ENCODE data around the gene NHERF1.

NHERF1 gene

DNA sequence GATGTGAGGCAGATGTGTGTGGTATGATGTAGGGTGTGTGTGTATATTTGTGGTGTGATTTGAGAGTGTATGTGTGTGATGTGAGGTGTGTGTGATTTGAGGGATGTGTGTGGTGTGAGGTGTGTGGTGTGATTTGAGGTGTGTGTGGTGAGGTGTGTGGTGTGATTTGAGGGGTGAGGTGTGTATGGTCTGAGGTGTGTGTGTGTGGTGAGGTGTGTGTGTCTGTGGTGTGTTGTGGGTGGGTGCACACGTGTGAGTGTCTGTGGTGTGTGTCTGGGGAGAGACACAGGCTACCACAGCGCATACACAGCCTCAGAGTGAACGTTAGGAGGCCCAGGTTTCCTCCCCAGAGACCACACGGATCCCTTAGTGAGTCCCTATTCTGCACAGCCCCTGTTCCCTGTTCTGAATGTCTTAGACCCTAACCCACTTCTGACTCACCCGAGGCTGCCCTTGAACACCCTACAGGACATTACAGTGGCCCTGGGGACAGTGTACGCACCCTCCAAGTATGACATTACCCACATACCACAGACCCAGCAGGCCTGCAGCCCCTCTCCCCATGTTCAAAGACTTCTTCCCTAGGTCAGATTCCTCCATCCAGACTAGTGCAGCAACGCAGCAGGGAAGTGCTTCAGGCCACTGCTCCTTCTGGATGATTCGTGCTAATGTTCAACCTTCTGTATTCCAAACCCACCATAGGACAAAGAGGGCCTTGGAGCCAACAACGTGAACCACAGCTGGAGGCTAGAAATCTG, 14.9 kb upstream of the NHERF1 start:
- DNase-seq, result no peak

DNA sequence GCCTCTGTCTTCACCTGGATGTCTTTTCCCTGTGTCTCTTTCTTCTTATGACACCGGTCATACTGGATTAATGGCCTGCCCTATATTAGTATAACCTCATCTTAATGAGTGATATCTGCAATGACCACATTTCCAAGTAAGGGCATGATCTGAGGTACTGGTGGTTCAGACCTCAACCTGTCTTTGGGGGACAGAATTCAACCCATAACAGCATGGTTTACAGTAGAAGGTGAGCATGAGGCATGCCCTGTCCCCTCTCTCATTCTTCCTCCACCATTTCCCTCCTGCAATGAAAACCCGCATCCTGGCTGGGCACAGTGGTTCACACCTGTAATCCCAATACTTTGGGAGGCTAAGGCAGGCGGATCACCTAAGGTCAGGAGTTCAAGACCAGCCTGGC, 14.2 kb upstream of the NHERF1 start:
- no peak for DNase-seq

DNA sequence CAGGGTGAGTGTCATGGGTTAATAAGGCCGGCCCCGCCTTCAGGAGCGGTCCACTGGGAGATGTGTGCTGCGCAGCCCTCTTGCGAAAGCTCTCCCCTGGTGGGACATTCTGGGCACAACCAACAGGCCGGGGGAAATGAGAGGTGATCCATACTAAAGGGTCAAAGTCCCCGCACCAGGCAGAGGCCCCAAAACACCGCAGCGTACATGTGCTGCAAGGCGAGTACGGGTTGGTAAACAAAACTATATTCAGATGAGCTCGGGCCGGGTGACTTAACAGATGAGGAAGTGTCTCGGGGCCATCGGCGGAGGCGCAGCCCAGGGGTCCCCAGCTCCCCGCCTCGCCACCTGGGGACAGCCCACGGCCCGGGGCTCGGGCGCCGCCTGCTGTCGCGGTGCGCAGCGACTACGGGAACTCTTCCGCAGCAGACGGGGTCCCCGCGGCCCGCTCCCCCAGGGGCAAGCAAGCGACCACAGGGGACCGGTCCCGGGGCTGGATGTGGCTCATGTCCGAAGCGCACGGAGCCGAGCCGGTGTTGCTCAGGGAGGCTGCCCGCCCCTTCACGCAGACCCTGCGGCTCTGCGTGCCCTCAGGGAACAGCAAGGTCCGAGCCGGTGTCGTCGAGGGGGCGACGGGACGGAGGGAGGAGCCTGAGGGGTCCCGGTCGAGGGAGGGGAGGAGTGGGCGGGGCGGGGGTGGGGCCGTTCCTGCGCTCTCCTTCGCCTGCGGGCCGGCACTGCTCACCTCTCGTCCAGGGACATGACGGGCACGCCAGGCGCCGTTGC, 11.7 kb upstream of the NHERF1 start, which contains the start of gene RAB37:
TSS of gene RAB37 (plus strand) at position 744 of the 786 bp plus-strand sequence. CDS start at position 761, 17 bp downstream.
- DNase-seq, result peak in 4 of 6 experiments; percentile 33 to 46 (median 44)

- DNase-seq, result peak in 5 of 6 experiments; percentile 20 to 41 (median 36)
Measured at GRCh38 chr17:74737299-74738050, 11.0 kb upstream of the NHERF1 start.

DNA sequence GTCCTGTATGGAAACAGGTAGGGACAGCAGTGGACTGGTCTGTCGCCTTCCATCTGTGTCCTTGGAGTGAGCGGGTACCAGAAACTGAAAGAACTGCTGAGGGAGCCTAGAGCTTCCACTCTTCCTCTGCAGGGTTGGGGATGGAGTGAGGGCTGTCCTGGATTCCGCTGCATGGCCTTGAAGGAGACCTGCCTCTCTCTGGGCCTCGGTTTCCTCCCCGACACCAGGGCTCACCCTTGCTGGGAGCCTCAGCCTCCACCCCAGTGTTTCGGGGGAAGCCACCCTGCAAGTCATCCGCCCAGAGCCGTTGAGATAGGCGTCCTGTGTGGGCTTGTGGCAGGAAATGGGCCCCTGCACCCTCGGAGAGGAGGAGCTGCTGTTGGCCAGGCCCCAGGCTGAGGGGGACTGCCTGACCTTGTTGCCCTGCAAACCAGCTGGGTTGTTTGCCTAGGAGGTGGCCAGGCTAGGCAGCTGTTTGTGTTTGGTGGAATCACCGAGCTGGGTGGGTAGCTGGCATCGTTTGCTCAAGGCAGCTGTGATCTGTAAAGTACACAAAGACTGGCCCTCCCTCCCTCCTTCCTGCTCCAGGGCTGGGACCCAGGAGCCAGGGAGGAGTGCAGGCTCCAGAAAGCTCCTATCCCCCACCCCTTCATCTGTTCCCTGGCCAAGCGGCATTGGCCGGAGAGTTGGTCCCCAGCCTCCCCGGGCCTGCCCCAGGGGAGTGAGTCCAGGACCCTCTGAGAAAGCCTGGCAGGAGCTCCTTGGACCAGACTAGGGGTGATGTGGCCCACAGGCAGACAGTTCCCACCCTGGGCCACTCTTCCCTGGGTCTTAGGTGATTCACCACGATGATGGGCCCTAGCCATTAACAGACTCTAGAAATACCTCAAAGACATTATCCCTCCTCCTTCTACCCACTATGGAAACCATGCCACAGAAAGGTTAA, 10.1 kb upstream of the NHERF1 start:
- peak in 5 of 6 experiments; percentile 31 to 70 (median 62) for DNase-seq

DNA sequence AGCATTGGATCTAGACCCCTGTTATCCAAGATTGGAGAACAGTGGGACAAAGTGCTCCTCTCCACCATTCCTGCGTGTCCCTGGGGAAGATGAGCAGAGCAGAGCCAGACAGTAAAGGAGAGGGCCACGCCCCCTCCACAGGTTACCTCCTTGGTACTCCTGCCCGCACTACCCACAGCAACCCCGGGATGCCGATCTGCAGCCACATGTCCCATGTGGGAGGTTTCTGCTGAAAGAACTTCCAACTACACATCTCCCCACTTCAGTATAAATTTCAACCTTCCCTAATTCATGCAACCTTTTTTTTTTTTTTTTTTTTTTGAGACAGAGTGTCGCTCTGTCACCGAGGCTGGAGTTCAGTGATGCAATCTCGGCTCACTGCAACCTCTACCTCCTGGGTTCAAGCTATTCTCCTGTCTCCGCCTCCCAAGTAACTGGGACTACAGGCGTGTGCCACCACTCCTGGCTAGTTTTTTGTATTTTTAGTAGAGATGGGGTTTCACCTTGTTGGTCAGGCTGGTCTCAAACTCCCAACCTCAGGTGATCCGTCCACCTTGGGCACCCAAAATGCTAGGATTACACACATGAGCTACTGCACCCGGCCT, 9.1 kb upstream of the NHERF1 start:
- DNase-seq, result peak in 2 of 6 experiments; percentile 22 to 28

DNA sequence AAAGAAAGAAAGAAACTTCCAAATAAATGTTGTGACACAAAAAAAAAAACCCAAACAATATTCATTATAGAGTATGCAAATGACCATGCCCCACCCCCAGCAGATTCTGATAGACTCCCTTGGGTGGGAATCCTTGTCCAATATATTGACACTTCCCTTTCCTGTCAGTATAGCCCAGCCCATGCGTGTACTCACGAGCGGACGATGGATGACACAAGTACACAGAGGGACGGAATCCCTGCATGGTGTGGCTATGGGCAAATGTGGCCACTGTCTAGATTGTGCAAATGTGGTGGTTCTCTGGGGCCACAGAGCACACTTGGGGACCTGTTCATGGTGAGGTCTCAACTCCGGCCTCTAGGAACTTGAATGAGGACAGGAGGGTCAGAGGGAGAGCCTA, 8.3 kb upstream of the NHERF1 start:
- no peak for DNase-seq

DNA sequence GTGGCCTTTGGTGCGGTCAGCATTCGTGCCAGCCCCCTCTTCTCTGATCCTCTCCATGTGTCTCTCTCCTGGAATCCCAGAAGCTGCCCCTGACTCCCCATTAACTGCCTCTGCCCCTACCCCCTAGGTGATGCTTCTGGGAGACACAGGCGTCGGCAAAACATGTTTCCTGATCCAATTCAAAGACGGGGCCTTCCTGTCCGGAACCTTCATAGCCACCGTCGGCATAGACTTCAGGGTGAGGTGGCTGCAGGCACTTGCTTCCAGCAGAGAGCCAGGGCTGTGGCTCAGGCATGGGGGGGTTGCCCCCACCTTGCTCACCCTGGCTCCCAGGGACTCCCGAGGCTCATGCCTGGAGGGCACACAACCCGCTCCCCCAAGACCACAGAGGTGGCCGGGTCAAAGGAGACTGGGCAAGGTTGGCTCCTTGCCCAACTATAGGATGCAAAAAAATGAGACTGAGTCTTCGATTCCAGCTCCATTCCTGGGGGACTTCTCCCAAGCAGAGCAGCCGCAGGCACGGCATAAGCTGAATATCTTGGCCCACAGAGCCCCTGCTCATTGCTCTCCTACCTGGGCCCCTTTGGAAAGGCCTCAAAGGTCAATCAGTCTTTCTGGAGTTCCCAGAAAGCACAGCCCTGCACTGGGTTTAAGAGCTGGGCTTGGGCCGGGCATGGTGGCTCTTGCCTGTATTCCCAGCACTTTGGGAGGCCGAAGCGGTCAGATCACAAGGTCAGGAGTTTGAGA, 7.6 kb upstream of the NHERF1 start:
- DNase-seq, result no peak

DNA sequence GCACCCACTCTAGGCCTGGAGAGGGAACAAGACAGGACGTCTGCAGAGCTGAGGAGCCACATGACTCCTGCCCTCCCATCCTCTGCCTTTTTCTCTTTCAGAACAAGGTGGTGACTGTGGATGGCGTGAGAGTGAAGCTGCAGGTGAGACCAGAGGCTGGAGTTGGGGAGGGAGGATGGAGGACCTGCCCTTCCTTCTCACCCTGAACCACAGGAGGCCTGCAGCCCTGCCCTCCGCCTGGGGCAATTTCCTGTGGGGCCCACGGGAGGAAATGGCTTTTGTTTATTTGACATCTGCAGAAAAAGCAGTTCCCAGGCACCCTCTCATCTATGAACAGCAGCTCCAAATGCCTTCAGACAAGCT, 6.3 kb upstream of the NHERF1 start:
- peak in 5 of 6 experiments; percentile 13 to 65 (median 41) for DNase-seq

DNA sequence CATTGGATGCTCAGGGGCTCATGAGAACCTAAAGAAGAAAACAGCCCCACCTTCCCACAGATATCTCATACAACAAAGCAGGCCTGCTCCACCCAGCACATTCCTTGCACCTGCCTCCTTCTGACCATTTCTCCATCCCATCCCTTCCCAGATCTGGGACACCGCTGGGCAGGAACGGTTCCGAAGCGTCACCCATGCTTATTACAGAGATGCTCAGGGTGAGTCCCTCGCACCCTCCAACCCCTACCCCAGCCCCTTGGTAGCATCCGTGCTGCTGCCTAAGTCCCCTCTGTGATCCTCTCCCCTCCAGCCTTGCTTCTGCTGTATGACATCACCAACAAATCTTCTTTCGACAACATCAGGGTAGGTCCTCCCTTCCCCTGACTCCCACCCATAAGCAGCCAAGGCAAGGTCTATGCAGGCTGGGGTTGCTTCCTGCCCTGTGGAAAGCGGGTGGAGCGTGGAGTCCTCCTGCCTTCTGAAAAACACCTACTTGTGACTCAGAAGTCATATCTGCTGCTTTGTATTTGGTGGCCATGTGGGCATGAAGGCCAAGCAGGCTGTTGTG, 5.4 kb upstream of the NHERF1 start:
- no peak for DNase-seq

- DNase-seq, result no peak
Measured at GRCh38 chr17:74743755-74744154, 4.7 kb upstream of the NHERF1 start.

- DNase-seq, result no peak
Measured at GRCh38 chr17:74744349-74744713, 4.1 kb upstream of the NHERF1 start.

- peak; percentile 58 to 86 (median 78) for DNase-seq
Measured at GRCh38 chr17:74744714-74745547, 3.5 kb upstream of the NHERF1 start.

DNA sequence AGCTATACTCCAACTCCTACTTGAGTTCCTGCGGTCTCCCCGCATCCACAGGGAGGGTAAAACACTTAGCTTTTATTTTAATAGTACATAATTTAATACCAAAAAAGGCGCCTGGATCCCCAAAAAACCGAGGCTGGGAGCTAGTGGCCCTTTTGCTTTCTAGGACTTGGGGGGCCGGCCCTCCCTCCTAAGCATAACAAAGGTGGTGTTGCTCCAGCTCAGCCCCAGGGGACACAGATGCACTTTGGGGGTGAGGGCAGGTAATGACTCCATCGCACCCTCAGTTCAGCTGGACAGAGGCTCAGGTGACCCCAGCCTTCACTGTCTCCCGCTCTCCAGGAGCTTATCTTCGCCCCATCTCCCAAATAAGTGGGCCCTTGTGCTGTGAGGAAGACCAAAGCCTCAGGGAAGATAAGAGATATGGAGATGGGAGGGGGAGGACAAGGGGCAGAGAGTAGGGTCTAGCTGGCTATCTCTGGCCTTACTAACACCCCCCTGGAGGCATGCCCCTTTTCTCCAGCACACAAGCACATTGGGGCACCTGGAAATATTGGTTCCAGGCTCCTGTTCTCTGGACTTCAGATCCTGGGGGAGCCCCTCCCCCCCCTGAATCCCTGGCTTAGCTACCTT, 2.8 kb upstream of the NHERF1 start:
- DNase-seq, result no peak

DNA sequence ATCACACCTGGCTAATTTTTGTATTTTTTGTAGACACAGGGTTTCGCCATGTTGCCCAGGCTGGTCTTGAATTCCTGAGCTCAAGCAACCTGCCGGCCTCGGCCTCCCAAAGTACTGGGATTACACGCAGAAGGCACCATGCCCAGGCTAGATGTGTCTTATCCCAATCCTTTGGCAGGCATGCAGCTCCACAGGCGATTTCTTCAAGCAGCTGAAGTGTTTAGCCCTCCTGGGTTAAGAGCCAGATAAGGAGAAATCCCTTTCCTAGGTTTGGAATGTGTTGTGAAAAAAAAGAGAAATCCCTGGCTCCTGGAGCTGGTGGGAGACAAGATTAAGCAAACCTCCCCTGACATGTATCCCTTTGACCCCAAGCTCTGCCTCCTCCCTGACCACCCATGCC, 2.1 kb upstream of the NHERF1 start:
- no peak for DNase-seq

DNA sequence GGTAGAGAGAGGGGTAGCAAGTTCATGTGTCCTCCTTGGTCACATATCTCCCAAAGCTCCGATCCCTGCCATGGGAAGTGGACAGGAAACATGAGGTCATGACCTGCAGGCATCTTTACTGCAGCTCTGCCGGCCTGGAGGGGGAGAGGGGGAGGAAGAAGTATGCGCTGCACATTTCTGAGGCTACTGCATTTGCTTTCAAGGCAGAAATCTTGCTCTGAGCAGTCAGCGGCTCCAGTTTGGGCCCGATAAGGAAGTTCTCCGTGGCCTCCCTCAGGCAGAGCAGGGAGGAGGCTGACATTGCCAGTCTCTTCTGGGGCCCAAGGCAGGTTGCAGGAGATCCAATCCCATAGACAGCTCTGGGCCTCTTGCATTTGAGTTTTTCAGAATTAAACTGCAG, 1.5 kb upstream of the NHERF1 start:
- DNase-seq, result peak in 1 of 6 experiments; percentile 15

- no peak for DNase-seq
Measured at GRCh38 chr17:74748279-74748528, 224 bp upstream of the NHERF1 start.

- peak in 4 of 6 experiments; percentile 31 to 65 (median 46) for DNase-seq
Measured at GRCh38 chr17:74749279-74750038, 1.0 kb downstream of the NHERF1 start.

- peak in 1 of 6 experiments; percentile 17 for DNase-seq
Measured at GRCh38 chr17:74750039-74750326, 1.6 kb downstream of the NHERF1 start.
